Measurements from ENCODE around the gene PARD3B. TPM values are rescaled to one million over a fixed set of nuclear protein-coding genes. Genes with fewer than 3 reads are reported as not detected.

PARD3B gene
- total RNA-seq, 1 experiment from 2014 or later = 3.6 TPM

- TF ChIP-seq SIN3A (IDR thresholded peaks at IDR 0.05; ENCODE audit: borderline replicate concordance, insufficient read depth, low read depth, low read length) = no peak
- no peak for TF ChIP-seq REST (IDR thresholded peaks at IDR 0.05; ENCODE audit: insufficient read depth in 1 of 2, low read depth in 2 of 2, low read length in 1 of 2)
- H3K27ac ChIP-seq (ENCODE audit: low read length) = no peak overlapping the region
- no peak for DNase-seq (ENCODE audit: low read depth, low spot score)
- H3K36me3 ChIP-seq (ENCODE audit: control insufficient read depth, insufficient read depth, low read length) = no peaks in the 10 kb centered on the region
- CTCF ChIA-PET = no interaction called here
- H3K4me1 ChIP-seq (ENCODE audit: control insufficient read depth, insufficient read depth, low read length) = no peaks in the 10 kb centered on the region
- intact Hi-C loops (cut with micrococcal nuclease; ENCODE audit: unreplicated experiment) (no loop called here), in situ Hi-C loops (cut with HindIII; ENCODE audit: low pct_unique_long_range_greater_than_20kb, low sequenced_read_pairs) (no loop called here)
- ATAC-seq = no peak
- no peaks in the 10 kb centered on the region for H3K9me3 ChIP-seq (ENCODE audit: control insufficient read depth, insufficient read depth, low read depth, low read length)
- POLR2A ChIA-PET = no interaction called here
- H3K4me3 ChIP-seq (ENCODE audit: low read depth in 2 of 2, low read length in 2 of 2) = no peak overlapping the region
- no TSS peak for BruUV-seq (replicated peaks)
- H3K27me3 ChIP-seq (ENCODE audit: control insufficient read depth, insufficient read depth, low read length) = no peaks in the 10 kb centered on the region
Observed at GRCh38 chr2:204725693-204726360, 180.6 kb downstream of the PARD3B start.

GRCh38 chr2:204726831-204727230 lies 181.6 kb downstream of the PARD3B start:
- no peak overlapping the region for H3K4me3 ChIP-seq (ENCODE audit: low read depth in 2 of 2, low read length in 2 of 2)
- DNase-seq (ENCODE audit: low read depth, low spot score) (no peak), ATAC-seq (no peak)
- TF ChIP-seq REST (IDR thresholded peaks at IDR 0.05; ENCODE audit: insufficient read depth in 1 of 2, low read depth in 2 of 2, low read length in 1 of 2) (no peak), TCF7L2 (IDR thresholded peaks at IDR 0.05; ENCODE audit: low read depth, low read length) (no peak), SIN3A (IDR thresholded peaks at IDR 0.05; ENCODE audit: borderline replicate concordance, insufficient read depth, low read depth, low read length) (no peak), POLR2AphosphoS5 (IDR thresholded peaks at IDR 0.05; ENCODE audit: low read depth, low read length) (no peak), CTCF (IDR thresholded peaks at IDR 0.05) (no peak)
- ChIA-PET POLR2A (no interaction called here), CTCF (no interaction called here)
- intact Hi-C loops (cut with micrococcal nuclease; ENCODE audit: unreplicated experiment) = no loop called here
- H3K4me1 ChIP-seq (ENCODE audit: control insufficient read depth, insufficient read depth, low read length) = no peaks in the 10 kb centered on the region
- no peaks in the 10 kb centered on the region for H3K9me3 ChIP-seq (ENCODE audit: control insufficient read depth, insufficient read depth, low read depth, low read length)
- H3K27ac ChIP-seq (ENCODE audit: low read length) = no peak overlapping the region
- no peaks in the 10 kb centered on the region for H3K36me3 ChIP-seq (ENCODE audit: control insufficient read depth, insufficient read depth, low read length)
- BruUV-seq (replicated peaks) = no TSS peak
- H3K27me3 ChIP-seq (ENCODE audit: control insufficient read depth, insufficient read depth, low read length) = no peaks in the 10 kb centered on the region
- in situ Hi-C loops (cut with HindIII; ENCODE audit: low pct_unique_long_range_greater_than_20kb, low sequenced_read_pairs) = no loop called here

All from Panc1 (cell line).